GM19023 (cell line): ENCODE data around the gene REXO4.
A peak's percentile ranks its signal among the peaks of the same experiment; 100 is the strongest.
"Not testable (repeated sequence)": the region's sequence is repeated elsewhere in the genome, so short reads cannot be mapped to it uniquely, and the experiment has no call there.

Source experiments
- ATAC-seq: cut with Tn5 transposase; IDR thresholded peaks from one replicate; pipeline ENCODE4 v1.9.1; 2021; ENCODE audit warnings: mild to moderate bottlenecking, moderate library complexity; ENCODE audit not compliant: unreplicated experiment

REXO4 gene

DNA sequence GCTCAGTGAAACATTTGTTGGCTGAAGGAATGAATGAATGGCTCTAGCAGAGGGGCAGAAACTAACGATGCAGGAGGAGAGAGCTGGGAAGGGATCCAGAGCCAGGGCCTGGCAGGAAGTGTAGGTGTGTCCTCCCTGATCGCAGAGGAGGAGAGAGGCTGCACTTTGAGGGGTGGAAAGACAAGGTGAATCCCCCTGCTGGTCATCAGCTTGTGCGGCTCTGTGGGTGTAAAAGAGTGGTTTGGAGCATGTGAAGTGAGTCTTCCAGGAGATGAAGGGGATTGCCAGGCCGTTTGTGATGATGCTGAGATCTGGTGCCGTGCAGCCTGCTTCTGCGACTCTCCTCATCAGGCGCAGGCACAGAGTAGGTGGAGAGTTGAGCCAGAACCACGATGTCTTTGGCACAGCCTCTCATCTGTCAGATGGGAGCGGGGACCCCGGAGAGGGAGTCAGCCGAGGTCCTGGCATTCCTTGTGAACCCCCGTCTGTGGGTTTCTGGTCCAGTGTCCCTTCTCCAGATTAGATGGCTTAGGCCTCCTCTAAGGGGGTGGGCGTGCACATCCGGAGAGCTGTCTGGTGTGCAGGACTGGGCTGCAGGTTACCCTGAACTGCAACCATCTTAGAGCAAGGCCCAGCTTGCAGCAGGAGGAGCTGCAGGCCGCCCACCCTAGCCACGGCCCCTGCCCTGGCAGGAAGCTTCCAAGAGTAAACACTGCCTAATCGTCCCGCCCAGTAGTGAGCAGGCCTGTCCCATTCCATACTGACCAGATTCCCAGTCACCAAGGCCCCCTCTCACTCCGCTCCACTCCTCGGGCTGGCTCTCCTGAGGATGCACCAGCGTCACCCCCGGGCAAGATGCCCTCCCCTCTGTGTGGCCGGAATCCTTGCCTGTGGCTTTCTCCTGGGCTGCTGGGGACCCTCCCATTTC is 4.1 kb upstream of the REXO4 start, which contains the start of gene ADAMTS13:
Gene ADAMTS13, plus strand, starts transcription at position 753 of the 928 bp plus-strand sequence. Its CDS starts 77 bp downstream, at position 830.
- ATAC-seq = no peak

DNA sequence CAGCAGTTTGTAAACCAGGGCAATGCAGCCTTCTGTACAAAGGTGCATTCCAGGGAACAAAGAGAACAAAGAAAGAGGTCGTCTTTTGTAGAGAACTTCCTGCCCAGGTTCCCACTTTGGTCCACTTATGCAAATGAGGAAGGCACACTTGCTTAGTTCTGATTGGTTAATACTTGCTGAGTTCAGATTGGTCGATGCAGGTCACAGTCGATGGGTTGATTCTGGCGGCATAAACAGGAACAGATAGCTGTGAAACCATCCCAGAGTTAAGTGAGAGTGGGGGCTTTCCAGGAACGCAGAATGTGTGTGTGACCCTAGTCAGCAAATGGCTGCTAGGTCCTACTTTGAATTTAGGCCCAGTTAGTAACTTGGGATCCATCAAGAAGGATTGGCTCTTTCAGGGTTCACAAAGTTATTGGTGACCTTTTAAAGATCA is 2.6 kb upstream of the REXO4 start:
- no peak for ATAC-seq

DNA sequence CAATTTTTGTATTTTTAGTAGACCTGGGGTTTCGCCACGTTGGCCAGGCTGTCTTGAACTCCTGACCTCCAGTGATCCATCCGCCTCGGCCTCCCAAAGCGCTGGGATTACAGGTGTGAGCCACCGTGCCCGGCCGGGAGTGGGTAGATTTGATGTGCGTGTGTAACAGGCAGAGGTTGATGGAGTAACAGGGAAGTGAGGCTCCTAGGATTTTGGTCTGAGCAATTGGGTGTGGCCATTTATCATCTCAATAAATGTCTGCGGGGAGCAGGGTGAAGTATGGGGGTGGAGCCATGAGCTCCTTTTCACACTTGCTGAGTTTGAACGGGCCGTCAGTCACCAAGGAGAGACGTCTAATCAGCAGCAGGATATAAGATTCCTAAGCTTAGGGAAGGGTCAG is 1.2 kb upstream of the REXO4 start:
- no peak for ATAC-seq

DNA sequence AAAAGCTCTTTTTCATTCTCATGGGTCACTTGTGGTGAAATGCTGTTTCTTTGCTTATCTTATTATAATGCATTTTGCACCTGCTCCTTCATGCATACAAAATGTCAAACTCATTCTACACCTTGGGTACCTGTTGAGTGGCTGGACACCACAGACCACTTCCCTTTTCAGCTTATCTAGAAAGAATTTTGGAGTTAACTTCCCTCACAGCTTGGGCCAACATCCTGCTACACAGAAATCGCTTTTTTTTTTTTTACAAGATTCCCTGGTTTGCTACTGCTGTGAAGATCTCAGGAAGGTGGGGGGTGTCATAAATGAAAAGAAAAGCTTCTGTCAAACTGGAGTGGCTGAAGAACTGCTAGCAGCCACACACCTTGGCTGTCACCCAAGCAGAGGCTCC is 2.6 kb downstream of the REXO4 start:
- ATAC-seq = no peak

DNA sequence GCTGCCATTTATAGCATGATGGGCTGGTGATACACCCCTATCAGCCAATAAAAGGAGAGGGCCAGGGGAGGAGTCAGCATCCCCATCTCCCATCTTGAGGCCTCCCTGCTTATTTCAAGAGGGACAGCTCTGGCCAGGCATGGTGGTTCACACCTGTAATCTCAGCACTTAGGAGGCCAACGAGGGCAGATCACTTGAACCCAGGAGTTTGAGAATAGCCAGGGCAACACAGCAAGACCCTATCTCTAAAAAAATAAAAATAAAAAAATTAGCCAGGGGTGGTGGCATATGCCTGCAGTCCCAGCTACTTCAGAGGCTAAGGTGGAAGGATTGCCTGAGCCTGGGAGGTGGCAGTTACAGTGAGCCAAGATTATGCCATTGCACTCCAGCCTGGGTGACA is 9.8 kb downstream of the REXO4 start:
- no peak for ATAC-seq

DNA sequence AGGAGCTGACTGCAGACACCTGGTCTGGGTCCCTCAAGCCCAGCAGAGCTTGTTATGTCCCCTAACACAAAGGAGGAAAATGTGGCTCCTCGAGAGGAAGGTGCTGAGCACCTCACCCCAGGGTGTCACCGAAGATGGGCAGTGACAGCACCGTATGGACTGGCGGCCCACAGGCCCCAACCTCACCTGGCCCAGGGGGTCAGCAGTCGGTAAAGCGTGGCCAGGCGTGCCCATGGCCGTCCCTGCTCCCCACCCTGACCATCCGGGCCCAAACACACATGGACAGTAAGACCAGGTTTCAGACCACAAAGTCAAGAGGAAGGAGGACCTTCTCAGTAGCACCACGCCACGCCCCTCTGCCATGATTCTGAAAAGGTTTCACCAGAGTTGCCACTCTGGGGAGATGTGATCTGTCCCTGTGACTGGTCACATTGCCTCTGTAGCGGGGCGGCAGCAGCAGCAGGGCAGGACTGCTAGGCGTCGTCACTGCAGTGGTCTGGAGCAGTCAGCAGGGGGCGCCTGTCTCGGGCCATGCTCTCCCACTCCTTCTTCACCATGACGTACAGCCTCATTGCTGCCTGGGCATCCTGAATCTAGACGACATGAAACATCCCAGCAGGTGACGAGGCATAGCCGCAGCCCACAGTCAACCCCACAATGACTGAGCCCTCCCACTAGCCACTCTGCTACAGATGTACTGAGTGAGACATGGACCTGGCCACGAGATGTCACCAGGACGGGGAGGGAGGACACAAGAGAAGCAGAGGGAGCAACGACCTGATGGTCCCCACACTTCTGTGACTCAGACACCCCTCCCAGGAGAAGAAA is 11.1 kb downstream of the REXO4 start:
- peak; percentile 64 for ATAC-seq

DNA sequence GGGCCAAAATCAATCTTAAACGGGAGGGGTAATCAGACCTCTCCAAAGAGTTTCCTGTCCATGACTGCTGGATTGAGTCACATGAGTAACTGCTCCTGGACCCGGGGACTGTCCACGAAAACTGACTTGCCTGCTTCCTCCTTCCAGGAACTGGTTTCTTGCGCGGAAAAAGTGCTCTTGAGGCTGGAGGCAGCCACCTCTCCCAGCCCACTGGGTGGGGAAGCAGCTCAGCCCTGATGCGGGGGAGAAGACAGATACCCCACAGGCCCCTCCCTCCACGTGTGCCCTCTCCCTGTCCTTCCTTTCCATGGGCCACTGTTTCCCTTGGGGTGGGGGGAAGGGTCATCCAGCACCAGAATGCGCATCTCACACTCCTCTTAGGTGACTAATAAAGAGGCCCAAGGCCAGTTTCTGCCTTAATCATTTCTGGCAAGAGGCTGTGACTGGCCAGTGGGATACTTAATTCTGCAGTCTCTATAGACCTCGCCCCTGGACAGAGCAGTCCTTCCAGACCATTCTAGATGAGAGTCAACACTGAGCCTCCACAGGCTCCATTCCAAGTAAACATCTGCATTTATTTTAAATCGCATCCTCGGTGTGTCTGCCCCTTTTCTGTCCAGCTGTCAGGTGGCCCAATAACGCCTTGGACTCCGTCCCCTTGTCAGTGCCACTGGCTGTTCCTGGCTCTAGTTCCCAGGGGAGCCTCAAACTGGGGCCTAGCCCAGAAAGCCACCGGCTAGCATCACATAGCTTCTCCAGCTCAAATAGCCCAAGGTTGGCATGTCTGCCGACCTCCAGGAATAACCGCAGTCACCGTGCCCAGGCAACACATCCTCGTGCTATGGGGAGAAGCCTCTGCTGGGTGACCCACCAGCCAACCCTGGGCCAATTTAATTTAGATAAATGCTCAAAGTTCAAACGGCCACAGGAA is 12.0 kb downstream of the REXO4 start:
- ATAC-seq = no peak

DNA sequence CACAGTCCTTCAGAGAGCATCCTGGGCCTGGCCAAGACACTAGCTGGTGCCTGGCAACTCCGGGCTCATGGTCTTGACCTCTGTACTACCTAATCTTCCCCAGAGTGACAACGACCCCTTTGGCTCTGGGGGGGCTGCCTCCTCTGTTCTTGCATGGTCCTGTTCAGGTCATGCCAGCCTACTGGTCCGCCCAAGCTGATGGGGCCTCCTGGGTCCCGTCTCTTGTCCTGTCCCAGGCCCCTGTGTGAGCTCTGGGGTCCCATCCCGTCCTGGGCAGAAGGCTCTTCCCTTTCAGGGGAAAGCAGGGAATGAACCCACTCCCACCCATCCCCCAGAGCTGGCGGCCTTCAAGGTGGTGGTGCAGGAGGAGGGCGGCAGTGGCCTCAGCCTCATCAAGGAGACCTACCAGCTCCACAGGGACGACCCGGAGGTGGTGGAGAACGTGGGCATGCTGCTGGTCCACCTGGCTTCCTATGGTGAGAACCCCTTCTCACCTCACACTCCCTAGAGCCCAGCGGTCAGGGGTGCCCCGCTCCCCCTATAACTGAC is 13.3 kb downstream of the REXO4 start:
- no peak for ATAC-seq

DNA sequence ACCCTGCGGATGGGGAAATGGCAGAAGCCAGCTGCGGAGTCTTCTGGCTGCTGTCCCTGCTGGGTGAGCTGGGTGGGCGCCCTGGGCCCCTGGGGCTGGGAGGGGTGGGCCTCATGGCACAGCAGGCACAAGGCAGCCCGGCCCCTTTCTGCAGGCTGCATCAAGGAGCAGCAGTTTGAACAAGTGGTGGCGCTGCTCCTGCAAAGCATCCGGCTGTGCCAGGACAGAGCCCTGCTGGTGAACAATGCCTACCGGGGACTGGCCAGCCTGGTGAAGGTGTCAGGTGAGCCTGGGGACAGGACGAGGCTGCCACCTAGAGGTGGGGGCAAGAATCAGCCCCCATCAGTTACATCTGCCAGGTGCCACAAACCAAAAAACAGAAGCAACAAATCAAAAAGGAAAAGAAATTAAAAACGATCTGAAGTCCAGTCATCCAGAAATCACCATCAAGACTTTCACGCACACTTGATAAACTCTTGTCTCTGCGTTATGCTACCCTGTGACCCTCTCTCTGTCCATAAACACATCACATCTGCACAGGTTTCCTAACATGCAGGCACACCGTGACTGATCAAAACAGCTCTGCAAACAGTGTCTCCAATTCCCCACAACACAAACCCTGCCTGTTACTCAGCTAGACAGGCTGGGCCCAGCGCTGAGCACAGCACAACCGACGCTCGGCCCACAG is 13.9 kb downstream of the REXO4 start:
- no peak for ATAC-seq

DNA sequence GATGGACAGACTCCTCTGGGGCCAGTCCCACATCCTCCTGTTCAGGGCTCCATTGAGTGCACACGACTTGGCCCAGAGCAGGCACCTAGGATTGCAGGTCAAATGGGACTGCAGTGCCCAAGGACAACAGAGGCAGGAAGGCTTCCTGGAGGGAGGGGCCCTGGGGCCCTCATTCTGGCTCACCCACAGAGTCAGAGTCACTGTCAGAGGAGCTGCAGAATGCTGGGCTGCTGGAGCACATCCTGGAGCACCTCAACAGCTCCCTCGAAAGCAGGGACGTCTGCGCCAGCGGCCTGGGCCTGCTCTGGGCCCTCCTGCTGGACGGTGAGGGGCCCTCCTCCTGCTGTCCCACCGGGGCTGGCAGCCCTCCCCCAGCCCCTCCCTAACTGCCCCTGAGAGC is 15.1 kb downstream of the REXO4 start:
- no peak for ATAC-seq

DNA sequence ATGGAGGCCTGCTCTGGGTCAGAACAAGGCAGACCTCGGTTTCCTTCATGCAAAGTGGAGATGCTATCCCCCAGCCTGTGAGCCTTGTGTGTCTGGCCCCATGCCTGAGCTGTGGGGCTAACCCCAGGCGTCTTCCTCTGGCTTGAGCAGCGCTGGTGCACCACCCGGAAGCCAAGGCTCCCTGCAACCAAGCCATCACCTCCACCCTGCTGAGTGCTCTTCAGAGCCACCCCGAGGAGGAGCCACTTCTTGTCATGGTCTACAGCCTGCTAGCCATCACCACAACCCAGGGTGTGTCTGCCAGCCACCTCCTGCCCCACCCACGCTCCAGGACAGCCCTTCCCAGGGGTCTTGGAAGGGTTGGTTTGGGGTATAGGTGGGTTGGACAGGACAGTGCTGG is 16.2 kb downstream of the REXO4 start:
- no peak for ATAC-seq

DNA sequence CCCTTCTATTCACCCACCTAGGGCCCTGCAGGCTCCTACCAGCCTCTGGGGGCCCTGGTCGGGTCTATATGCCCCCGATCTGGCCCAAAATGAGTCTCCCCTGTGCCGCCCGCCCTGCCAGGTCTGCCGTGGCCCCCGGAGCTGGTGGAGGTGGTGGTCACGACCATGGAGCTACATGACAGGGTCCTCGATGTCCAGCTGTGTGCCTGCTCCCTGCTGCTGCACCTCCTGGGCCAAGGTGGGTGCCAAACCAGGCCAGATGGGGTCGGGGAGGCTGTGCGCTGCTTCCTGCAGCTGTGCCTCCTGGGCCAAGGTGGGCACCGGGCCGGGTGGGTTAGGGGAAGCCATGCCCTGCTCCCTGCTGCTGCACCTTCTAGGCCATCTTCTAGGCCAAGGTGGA is 17.5 kb downstream of the REXO4 start:
- no peak for ATAC-seq

DNA sequence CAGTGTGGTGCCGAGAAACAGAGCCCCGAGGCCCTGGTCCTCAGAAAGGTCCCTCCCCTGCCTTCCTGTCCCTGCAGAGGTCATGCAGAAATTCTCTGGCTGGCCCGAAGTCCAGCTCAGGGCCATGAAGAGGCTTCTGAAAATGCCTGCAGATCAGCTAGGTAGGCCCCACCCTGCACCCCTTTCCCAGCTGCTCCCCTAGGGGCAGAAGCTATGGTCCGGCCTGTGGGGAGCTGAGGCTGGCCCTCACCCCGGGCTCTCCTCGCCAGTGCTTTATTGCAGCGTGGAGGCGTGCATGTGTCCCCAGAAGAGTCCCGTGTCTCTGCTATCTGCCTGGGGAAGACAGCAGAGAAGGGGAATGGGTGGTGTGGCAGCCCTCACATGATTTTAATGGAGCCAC is 19.9 kb downstream of the REXO4 start:
- ATAC-seq = no peak

DNA sequence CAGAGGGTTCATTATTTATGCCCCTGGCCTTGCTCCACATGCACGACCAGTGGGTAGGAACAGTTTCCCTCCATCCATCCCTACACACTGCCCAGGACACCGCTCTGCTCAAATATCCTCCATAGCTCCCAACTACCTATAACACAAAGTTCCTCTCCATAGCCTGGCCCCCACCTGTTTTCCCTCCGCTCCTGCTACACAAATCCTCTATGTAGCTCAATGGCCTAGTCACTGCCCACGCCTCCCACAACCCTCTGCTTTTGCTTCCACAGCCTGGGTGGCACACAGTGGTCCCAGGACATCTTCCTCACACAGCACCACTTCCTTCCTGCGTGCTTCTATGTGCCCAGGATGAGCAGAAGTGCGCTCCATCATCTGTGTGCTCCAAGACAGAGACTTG is 20.4 kb downstream of the REXO4 start:
- ATAC-seq = no peak

DNA sequence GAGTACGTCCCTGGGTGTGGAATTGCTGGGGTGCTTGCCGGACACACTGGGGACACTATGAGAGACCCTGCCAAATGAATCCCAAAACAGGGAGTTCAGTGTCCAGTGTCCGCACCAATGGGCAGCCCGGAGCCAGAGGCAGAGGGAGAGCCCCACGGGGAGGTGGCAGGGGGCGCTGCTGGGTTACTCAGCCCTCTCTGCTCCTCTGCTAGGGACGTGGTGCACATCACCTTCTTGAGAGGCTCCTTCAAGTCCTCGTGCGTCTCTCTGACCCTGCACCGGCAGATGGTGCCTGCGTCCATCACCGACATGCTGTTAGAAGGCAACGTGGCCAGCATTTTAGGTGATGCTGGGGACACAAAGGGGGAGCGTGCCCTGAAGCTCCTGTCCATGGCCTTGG is 20.9 kb downstream of the REXO4 start:
- no peak for ATAC-seq

DNA sequence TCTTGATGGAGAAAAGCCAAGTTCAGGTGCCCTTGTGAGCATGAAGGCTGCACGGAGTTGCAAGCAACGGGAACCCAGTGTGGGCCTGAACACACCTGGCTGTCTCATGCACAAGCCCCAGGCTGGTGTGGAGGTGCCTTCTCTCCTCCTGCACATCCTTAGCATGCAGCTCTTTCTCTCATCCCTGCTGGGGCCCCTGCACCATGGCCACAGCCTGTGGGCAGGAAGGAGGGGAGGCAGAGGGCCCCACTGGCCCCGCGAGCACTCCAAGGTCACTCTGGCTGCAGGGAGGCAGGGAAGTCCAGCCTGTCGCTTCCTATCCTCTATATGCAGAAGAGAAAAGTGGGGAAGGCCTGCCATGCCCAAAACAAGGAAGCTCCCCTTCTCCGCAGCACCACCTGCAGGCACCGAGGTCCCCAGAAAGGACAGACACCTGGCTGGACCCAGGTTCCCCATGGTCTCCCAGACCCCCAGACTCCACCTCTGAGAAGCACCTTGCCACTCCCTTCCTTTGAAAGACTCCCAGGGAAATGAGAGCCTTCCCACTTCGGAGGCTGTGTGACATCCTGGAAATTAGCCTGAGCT is 23.0 kb downstream of the REXO4 start:
- no peak for ATAC-seq

DNA sequence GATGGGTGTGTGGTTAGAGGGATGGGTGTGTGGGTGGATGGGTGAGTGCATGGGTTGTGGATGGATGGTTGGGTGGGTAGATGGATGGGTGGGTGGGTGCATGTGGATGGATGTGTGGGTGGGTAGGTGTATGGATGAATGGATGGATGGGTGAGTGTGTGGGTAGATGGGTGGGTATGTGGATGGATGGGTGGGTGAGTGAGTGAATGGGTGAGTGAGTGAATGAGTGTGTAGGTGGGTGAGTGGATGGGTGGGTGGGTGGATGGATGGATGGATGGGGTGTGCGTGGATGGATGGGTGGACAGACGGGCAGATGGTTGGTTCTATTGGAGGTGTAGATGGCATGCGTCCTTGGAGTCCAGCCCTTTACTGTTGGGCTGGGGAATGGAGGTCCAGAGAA is 24.4 kb downstream of the REXO4 start:
- no peak for ATAC-seq

DNA sequence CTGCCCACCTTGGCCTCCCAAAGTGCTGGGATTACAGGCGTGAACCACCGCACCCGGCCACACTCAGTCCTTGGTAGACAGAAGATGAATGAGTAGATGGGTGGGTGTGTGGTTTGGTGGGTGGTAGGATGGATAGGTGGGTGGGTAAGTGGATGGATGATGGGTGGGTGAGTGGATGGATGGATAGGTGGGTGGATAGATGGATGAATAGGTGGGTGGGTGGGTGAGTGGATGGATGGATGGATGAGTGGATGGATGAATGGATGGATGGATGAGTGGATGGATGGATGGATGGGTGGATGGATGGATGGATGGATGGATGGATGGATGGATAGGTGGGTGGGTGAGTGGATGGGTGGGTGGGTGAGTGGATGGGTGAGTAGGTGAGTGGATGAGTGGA is 25.5 kb downstream of the REXO4 start:
- ATAC-seq = not testable (repeated sequence)

DNA sequence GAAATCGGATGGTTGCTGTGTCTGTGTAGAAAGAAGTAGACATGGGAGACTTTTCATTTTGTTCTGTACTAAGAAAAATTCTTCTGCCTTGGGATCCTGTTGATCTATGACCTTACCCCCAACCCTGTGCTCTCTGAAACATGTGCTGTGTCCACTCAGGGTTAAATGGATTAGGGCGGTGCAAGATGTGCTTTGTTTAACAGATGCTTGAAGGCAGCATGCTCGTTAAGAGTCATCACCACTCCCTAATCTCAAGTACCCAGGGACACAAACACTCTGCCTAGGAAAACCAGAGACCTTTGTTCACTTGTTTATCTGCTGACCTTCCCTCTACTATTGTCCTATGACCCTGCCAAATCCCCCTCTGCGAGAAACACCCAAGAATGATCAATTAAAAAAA is 26.4 kb downstream of the REXO4 start:
- ATAC-seq = not testable (repeated sequence)

DNA sequence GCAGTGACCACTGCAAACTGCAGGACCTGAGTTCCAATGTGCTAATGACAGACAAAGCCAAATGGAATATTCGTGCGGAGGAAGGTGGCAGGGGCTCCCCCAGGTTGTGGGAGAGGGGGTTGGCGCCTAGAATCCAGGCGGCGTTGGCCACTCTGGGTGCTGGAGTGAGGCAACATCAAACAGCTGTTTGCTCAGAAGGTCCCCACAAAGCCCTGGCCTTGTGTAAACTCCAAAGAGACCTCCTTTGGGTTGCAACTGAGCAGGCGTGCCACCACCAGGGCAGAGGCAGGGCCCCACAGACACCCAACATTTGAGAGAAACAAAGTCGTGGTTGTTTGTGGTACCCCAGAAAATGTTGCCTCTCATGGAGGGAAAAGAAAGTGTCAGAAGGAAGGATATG is 27.1 kb downstream of the REXO4 start:
- no peak for ATAC-seq
